Activated T-cell treated with anti-CD3 and anti-CD28 coated beads, Interleukin-2, amount 50 U/mL, for 24 hours (primary cell): ENCODE measurements around the gene DUSP5.

ENCODE experiments used
- DNase-seq: peaks from one replicate; pipeline ENCODE4 v3.0.0-alpha.2; 2020
- H3K27ac Mint-ChIP-seq: 2 replicates; pipeline ENCODE4 v1.8.0; 2020; ENCODE audit warnings: mild to moderate bottlenecking, mixed read lengths
- H3K27me3 Mint-ChIP-seq: 2 replicates; pipeline ENCODE4 v1.8.0; 2020; ENCODE audit warnings: mixed read lengths
- H3K36me3 Mint-ChIP-seq: 2 replicates; pipeline ENCODE4 v1.8.0; 2020; ENCODE audit warnings: low read depth, mixed read lengths
- H3K4me1 Mint-ChIP-seq: 2 replicates; pipeline ENCODE4 v1.8.0; 2020; ENCODE audit warnings: low read depth, mixed read lengths
- H3K4me3 Mint-ChIP-seq: 2 replicates; pipeline ENCODE4 v1.8.0; 2020; ENCODE audit warnings: mild to moderate bottlenecking, moderate library complexity, mixed read lengths
- H3K9me3 Mint-ChIP-seq: 2 replicates; pipeline ENCODE4 v1.8.0; 2020; ENCODE audit warnings: mixed read lengths

DUSP5 gene

GRCh38 chr10:110511734-110512449, 14.2 kb downstream of the DUSP5 start:
- Mint-ChIP-seq H3K27me3 (no peaks in the 10 kb centered on the region), H3K36me3 (peaks cover 93% of the 10 kb centered on the region), H3K4me1 (peaks cover 63% of the 10 kb centered on the region), H3K4me3 (peak overlapping the region; percentile 36), H3K27ac (peak overlapping the region; percentile 94), H3K9me3 (no peaks in the 10 kb centered on the region)
- no peak for DNase-seq

- H3K4me1 Mint-ChIP-seq, result peaks cover 59% of the 10 kb centered on the region
- peak; percentile 66 for DNase-seq
- peak overlapping the region; percentile 94 for H3K27ac Mint-ChIP-seq
- peak overlapping the region; percentile 36 for H3K4me3 Mint-ChIP-seq
- no peaks in the 10 kb centered on the region for H3K9me3 Mint-ChIP-seq
- no peaks in the 10 kb centered on the region for H3K27me3 Mint-ChIP-seq
- peaks cover 91% of the 10 kb centered on the region for H3K36me3 Mint-ChIP-seq
Measured at GRCh38 chr10:110512461-110513187, 14.9 kb downstream of the DUSP5 start.

- Mint-ChIP-seq H3K4me1 (peaks cover 45% of the 10 kb centered on the region), H3K4me3 (no peak overlapping the region), H3K27ac (peak overlapping the region; percentile 94), H3K36me3 (peaks cover 79% of the 10 kb centered on the region), H3K27me3 (no peaks in the 10 kb centered on the region), H3K9me3 (no peaks in the 10 kb centered on the region)
- no peak for DNase-seq
Measured at GRCh38 chr10:110513949-110514348, 16.2 kb downstream of the DUSP5 start.

- H3K27me3 Mint-ChIP-seq, result no peaks in the 10 kb centered on the region
- H3K4me1 Mint-ChIP-seq, result peaks cover 41% of the 10 kb centered on the region
- H3K9me3 Mint-ChIP-seq, result no peaks in the 10 kb centered on the region
- H3K36me3 Mint-ChIP-seq, result peaks cover 74% of the 10 kb centered on the region
- no peak overlapping the region for H3K4me3 Mint-ChIP-seq
- no peak for DNase-seq
- H3K27ac Mint-ChIP-seq, result peak overlapping the region; percentile 42
Measured at GRCh38 chr10:110514848-110515247, 17.1 kb downstream of the DUSP5 start.

GRCh38 chr10:110516815-110517492, 19.2 kb downstream of the DUSP5 start:
- no peak for DNase-seq
- Mint-ChIP-seq H3K27ac (peak overlapping the region; percentile 8), H3K4me3 (no peak overlapping the region), H3K27me3 (no peaks in the 10 kb centered on the region), H3K4me1 (peaks cover 27% of the 10 kb centered on the region), H3K9me3 (no peaks in the 10 kb centered on the region), H3K36me3 (peaks cover 61% of the 10 kb centered on the region)

- Mint-ChIP-seq H3K36me3 (peaks cover 33% of the 10 kb centered on the region), H3K4me3 (no peak overlapping the region), H3K27ac (peak overlapping the region; percentile 7), H3K4me1 (peaks cover 45% of the 10 kb centered on the region), H3K9me3 (no peaks in the 10 kb centered on the region), H3K27me3 (no peaks in the 10 kb centered on the region)
- DNase-seq, result no peak
Measured at GRCh38 chr10:110522365-110522988, 24.8 kb downstream of the DUSP5 start.

- peaks cover 57% of the 10 kb centered on the region for H3K4me1 Mint-ChIP-seq
- H3K27ac Mint-ChIP-seq, result peak overlapping the region; percentile 2
- H3K4me3 Mint-ChIP-seq, result no peak overlapping the region
- H3K9me3 Mint-ChIP-seq, result no peaks in the 10 kb centered on the region
- H3K36me3 Mint-ChIP-seq, result peaks cover 33% of the 10 kb centered on the region
- DNase-seq, result no peak
- H3K27me3 Mint-ChIP-seq, result no peaks in the 10 kb centered on the region
Measured at GRCh38 chr10:110523736-110524135, 26.0 kb downstream of the DUSP5 start.

GRCh38 chr10:110524179-110524858, 26.6 kb downstream of the DUSP5 start:
- peaks cover 30% of the 10 kb centered on the region for H3K36me3 Mint-ChIP-seq
- H3K27ac Mint-ChIP-seq, result no peak overlapping the region
- no peaks in the 10 kb centered on the region for H3K27me3 Mint-ChIP-seq
- DNase-seq, result no peak
- no peak overlapping the region for H3K4me3 Mint-ChIP-seq
- H3K4me1 Mint-ChIP-seq, result peaks cover 63% of the 10 kb centered on the region
- no peaks in the 10 kb centered on the region for H3K9me3 Mint-ChIP-seq

- no peak overlapping the region for H3K4me3 Mint-ChIP-seq
- H3K27ac Mint-ChIP-seq, result no peak overlapping the region
- H3K9me3 Mint-ChIP-seq, result no peaks in the 10 kb centered on the region
- H3K27me3 Mint-ChIP-seq, result no peaks in the 10 kb centered on the region
- peaks cover 68% of the 10 kb centered on the region for H3K4me1 Mint-ChIP-seq
- peaks cover 27% of the 10 kb centered on the region for H3K36me3 Mint-ChIP-seq
- no peak for DNase-seq
Measured at GRCh38 chr10:110524859-110525232, 27.1 kb downstream of the DUSP5 start.

GRCh38 chr10:110525349-110526260, 27.9 kb downstream of the DUSP5 start:
- Mint-ChIP-seq H3K9me3 (no peaks in the 10 kb centered on the region), H3K27me3 (no peaks in the 10 kb centered on the region), H3K27ac (no peak overlapping the region), H3K4me3 (no peak overlapping the region), H3K4me1 (peaks cover 74% of the 10 kb centered on the region), H3K36me3 (peaks cover 23% of the 10 kb centered on the region)
- DNase-seq, result no peak

- peak overlapping the region; percentile 93 for H3K27ac Mint-ChIP-seq
- H3K36me3 Mint-ChIP-seq, result peaks cover 15% of the 10 kb centered on the region
- no peaks in the 10 kb centered on the region for H3K9me3 Mint-ChIP-seq
- peaks cover 71% of the 10 kb centered on the region for H3K4me1 Mint-ChIP-seq
- H3K4me3 Mint-ChIP-seq, result peak overlapping the region; percentile 32
- DNase-seq, result no peak
- no peaks in the 10 kb centered on the region for H3K27me3 Mint-ChIP-seq
Measured at GRCh38 chr10:110527731-110528171, 30.0 kb downstream of the DUSP5 start.

- H3K36me3 Mint-ChIP-seq, result peaks cover 13% of the 10 kb centered on the region
- no peaks in the 10 kb centered on the region for H3K27me3 Mint-ChIP-seq
- peak overlapping the region; percentile 93 for H3K27ac Mint-ChIP-seq
- peaks cover 73% of the 10 kb centered on the region for H3K4me1 Mint-ChIP-seq
- DNase-seq, result no peak
- no peaks in the 10 kb centered on the region for H3K9me3 Mint-ChIP-seq
- H3K4me3 Mint-ChIP-seq, result peak overlapping the region; percentile 45
Measured at GRCh38 chr10:110528224-110528996, 30.7 kb downstream of the DUSP5 start.
